Gastrocnemius medialis (tissue), 4 donors: ENCODE results near the gene ZBTB47.

ENCODE experiments used
- CTCF ChIP-seq, 5 experiments: fragments of 450-650 bp in 3 of 5; fragments of 200-600 bp in 2 of 5; sonication (generic) in 2 of 5; IDR thresholded peaks in 4 of 5; conservative IDR thresholded peaks in 1 of 5; 1 replicate in 4 of 5; 2 replicates in 1 of 5; pipeline ENCODE4 v1.5.1; 2016 to 2019; ENCODE audit warnings: antibody characterized with exemption in 5 of 5, mild to moderate bottlenecking in 3 of 5, moderate library complexity in 3 of 5
- POLR2A ChIP-seq, 2 donors: fragments of 450-650 bp; IDR thresholded peaks; one replicate each; pipeline ENCODE4 v1.6.1; 2017; ENCODE audit warnings: antibody characterized with exemption in 2 of 2, mild to moderate bottlenecking in 2 of 2, moderate library complexity in 2 of 2

GRCh38 chr3:42703695-42704025 lies 50.2 kb downstream of the ZBTB47 start:
- TF ChIP-seq CTCF (IDR thresholded peaks at IDR 0.05 in 4 of 5, conservative IDR thresholded peaks at IDR 0.05 in 1 of 5) (no peak), POLR2A (IDR thresholded peaks at IDR 0.05) (no peak)
